ENCODE measurements around the gene HMCES. TPM values are rescaled to one million over a fixed set of nuclear protein-coding genes. Genes with fewer than 3 reads are reported as not detected.
"Not testable (repeated sequence)": the region's sequence is repeated elsewhere in the genome, so short reads cannot be mapped to it uniquely, and the experiment has no call there.

HMCES gene
- total RNA-seq, 1 donor from 2014 or later = 21.6 TPM

DNA sequence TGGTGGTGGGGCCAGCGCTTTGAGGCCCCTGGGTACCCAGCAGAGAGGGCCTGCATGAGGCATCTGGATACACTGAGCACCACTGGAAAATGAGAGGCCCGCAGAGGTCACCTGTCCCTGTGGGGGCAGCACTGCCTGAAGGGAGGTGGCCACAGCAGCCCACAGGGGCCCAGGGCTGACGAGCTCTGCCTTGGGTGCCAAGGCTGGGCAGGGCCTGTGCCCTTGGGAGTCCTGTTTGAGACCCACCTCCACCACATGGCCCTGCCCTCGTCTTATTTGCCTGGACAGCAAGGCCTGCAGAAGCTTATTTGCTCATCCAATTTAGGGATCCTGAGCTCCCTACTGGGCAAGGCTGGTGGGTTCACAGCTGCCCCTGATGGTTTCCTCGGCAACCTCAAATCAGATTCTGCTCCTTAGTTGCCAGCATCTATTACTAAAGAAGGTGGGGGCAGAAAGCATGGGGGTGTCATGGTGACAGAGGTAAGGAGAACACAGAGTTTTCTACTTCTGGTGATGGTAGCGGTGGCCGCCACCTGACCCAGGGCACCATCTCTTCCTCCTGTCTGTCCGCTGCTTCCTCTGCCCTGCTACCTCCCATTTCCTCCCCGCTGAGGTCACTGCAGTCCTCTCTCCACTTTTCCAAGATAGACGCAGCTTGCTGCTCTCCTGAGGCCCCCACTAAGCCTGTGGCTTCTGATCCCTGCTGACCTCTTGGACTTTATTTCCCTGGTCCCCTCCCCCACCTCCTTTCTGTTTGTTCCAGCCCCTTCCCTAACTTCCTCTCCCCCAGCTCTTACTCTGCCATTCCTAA lies 62.9 kb downstream of the HMCES start:
- FAIRE-seq (no peak), DNase-seq (ENCODE audit: low spot score in 2 of 2) (no peak)

DNA sequence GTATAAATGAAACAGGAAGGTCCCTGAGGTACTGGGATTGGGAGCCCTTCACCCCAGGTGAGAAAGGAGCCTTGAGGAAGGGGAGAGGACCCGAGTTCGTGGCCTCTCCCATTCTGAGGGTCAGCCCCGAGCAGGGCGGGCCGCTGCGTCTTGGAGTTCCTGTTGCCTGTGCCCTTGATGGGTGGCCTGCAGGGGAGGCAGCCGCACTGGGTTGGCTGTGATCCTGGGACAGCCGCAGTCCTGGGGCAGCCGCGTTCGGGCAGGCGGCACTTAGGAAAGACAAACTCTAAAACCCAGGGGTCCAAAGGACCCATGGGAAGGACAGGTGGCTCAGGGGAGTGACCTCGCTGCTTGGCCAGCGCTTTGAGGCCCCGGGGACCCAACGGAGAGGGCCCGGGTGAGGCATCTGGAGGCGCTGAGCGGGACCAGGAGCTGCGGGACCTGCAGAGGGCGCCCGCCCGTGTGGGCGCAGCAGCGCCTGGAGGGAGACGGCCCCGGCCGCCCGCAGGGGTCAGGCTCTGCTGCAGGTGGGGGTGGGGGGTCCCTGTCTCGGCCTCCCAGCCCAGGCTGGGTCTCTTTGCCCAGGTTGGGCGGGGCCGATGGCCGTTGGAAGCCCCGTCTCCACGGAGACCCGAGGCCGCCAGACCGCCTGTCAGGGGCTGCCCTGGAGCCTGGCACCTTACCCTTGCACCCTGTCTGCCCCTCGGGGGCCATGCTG lies 65.1 kb downstream of the HMCES start:
- DNase-seq (ENCODE audit: low spot score in 2 of 2) = no peak
- no peak for FAIRE-seq

DNA sequence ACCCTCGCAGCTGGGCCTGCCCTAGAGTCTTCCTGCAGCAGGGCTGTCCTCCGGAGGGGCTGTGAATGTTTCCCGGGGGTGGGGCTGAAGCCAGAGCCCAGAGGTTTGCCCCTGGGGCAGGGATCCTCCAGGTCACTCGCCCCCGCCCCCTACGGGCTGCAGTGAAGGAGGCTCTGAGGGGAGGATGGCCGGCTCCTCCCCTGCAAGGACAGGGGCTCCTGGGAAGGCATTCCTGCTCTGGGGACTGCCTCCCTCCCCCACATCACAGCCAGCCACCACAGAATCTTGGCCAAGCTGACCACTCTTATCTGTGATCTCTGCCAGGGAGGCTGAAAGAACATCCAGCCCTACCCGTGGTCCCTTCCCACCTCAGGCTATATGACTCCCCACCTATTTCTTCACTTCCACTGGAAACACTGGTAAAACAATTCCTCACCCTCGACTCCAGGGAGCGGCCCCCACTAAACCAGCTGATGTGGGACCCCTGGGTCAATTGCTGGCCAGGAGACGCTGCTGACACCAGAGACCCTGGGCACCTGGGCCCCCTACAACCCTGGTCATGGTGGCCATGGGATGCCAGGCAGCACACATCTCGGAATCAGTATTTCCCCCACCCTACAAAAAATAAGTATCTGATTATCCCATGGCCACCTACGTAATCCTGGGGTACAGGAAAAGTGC lies 66.0 kb downstream of the HMCES start:
- no peak for DNase-seq (ENCODE audit: low spot score in 2 of 2)
- FAIRE-seq = no peak

DNA sequence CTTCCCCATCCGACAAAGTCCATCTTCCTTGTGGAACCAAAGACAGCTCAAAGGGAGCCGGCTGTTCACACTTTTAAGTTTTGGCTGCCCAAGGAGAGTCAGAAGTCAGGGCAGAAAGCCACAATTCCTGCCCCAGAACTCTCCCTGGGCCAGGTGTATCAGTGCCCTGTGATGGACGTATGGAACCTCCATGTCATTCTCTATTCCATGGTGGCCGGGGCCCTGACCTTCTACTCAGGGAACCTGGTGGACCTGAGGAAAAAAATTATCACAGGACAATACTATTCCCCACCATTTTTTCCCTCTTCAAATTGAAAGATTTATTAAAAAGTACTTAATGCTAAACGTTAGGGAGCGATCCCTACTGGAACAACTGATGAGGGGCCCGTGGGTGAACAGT lies 66.6 kb downstream of the HMCES start:
- no peak for FAIRE-seq
- DNase-seq (ENCODE audit: low spot score in 2 of 2) = no peak

DNA sequence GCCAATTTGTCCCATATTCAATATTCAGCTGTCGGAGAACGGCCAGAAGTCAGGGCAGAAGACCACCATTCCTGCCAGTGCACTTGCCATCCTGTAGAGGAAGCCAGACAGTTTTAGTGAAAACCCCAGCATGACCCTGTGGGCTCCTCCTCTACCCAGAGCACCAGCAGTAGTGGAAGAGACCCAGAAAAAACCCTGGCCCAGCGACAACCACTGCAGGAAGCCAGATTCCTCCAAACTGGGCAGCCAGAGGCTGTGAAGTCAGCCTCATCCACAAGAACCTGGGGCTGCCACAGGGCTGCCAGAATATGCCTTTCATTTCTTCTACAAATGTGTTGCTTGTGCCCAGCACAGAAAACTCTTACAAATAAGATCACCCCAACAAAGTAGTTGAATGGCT lies 67.3 kb downstream of the HMCES start:
- DNase-seq (ENCODE audit: low spot score in 2 of 2) (no peak), FAIRE-seq (no peak)

DNA sequence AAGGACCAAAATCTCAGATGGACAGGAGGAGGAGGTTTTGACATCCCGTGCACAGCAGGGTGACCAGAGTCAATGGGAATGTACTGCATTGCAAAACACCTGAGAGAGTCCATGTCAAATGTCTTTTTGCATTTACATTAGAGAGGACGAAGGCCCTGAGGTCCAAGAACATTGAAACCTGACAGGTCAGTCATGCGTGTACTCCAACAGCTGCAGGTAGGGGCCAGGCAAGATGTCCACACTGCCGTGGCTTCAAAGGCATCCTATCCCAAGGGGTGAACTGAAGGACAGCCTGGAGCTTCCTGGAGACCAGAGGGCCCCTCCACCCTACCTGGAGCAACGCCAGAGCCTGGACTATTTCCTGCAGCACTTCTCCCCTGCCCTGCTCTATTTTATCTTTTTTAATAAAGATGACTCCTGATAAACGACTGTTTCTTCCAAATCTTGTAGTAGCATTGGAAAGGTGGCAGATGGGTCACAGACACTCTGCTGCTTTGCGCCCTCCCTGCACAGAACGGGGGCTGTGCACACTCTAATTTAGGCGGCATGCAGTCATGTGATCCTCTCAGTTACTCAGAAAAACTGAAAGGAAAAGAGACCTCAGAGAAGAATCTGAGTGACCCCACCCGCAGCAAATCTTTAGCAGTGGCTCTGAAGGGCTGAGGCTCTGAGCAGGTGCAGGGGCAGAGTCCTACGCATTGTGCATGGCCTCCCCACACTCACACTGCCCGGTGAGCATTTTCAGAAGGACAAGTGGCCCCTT lies 68.2 kb downstream of the HMCES start:
- no peak for DNase-seq (ENCODE audit: low spot score in 2 of 2)
- no peak for FAIRE-seq

DNA sequence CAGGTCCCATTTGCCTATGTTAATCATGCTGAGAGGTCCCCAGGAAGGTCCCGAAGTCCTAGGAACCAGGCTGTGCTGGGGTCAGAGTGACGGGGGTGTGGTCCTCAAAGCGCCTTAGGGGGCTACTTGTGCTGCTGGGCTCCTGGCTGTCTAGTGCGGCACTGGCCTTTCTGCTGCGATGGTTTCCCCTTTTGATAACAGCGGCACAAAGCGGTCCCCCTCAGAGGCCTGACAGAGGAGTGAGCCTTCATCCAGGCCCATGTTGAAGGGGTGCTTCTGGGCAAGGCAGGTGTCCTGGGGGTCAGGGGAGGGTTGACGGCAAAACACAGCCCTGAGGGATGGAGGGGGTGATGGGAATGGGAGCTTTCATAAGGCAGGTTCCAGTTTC lies 68.8 kb downstream of the HMCES start:
- no peak for FAIRE-seq

DNA sequence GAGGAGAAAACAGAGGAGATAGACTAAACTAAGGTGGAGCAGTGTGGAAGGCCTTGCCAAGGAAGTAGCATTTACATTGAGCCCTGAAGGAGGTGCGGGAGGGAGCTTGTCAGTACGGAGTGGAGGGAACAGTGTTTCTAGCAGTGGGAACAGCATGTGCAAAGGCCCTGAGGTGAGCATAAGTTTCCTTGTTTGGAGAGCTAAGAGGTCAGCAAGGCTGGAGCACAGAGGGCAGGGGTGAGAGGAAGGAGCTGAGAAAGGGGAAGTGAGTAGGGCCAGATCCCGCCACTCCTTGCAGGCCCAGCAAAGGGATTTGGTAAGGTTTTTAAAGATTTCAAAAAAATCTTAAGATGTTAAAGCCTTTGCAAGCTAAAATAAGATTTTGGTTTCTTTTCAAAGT lies 70.1 kb downstream of the HMCES start:
- FAIRE-seq = no peak
- no peak for DNase-seq (ENCODE audit: low spot score in 2 of 2)

More for the DNA sequence above, 68.8 kb downstream of the HMCES start:
- no peak for DNase-seq (ENCODE audit: low spot score in 2 of 2)

DNA sequence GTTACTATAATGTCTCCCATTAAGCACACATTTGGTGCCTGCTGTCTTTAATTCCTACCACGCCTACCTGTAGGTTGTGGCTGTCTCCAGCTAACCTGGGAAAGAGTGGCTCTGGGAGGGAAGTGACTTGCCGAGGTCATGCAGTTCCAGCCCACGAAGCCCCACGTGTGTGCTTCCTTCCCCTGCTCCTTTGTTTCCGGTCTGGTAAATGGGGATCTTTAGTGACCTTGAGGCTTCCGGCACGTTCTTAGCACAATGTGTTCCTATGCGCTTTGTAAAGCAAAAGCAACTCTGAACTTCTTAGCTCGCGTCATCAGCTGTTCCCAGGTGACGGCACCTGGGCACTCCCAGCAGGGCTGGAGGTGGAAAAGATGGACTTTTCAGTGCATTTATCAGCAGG lies 70.5 kb downstream of the HMCES start:
- DNase-seq (ENCODE audit: low spot score in 2 of 2); FAIRE-seq: not testable (repeated sequence)

DNA sequence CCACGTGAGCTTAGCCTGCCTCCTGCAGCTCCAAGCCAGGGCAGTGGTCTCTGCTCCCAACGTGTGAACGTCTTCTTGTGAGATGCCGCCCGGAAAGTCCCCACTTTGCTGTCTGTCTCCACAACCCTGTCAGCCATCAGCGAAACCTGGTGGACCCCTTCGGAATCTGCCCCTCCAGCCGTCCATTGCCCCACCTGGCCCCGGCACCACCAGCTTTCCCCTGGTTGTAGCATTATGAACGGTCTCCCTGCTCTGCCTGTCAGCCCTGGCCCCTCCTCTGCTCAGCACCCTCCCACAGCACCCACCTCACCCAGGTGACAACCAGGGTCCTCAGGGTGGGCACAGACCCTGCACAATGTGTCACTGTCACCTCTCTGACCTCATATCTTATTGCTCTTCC lies 71.1 kb downstream of the HMCES start:
- DNase-seq (ENCODE audit: low spot score in 2 of 2) (no peak), FAIRE-seq (no peak)

DNA sequence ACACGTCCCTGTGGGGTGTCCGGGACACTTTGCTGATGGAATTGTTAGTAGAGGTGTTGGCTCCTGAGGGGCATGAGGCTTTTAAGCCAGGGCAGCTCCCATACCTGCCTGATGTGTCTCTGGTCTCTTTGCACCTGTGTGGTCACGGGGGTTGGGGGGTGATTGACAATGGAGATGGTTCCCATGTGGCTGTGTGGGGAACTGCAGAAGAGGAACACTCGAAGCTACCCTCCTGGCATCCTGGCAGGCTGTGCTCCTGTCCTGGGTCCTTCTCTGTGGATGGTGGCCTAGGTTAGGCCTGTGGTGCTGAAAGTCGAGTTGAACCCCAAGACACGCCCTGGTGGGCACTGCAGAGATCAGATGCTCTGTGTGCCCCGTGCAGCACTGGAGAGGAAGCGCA lies 73.4 kb downstream of the HMCES start:
- FAIRE-seq = no peak
- no peak for DNase-seq (ENCODE audit: low spot score in 2 of 2)

DNA sequence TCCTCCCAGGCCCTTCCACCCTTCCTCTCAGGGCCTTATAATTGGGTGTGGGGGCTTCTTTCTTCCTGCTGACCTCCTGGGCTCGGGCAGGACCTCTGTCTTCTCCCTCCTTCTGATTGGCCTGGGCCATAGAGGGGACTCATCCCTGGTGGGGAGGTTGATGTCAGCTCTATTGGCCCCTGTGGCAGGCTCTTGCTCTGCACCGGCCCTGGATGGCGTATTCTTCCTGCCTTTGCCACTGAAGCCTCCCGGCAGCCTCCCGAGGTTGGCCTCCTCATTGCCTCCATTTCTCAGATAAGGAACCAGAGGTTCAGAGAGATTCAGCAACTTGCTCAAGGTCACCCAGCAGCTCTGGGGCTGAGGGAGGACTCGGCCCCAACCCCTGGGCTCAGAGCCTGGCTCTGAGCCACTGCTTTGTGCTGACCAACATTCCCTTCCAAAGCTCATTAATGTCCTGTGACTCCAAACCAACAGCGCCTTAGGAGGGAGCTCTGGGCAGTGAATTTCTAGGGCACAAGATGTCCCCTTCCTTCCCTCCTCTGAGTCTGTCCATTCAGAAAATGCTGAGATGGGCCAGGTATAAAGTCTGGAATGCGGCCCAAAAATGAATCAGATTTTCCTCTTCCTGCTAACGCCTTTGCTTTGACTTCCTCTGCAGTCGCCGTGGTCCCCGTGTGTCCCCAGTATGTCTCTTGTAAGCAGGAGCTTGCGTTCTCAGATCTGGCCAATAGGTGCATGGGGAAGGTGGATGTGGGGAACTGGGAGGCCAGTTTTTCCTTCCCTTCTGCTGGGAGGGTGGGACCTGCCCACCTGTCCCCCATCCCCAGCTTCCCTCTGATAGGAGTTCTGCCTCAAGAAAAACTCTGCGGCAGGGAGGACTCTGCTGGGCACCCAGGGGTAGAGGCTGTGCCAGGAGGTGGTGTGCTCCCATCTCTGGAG lies 74.2 kb downstream of the HMCES start:
- FAIRE-seq (no peak), DNase-seq (ENCODE audit: low spot score in 2 of 2) (no peak)

DNA sequence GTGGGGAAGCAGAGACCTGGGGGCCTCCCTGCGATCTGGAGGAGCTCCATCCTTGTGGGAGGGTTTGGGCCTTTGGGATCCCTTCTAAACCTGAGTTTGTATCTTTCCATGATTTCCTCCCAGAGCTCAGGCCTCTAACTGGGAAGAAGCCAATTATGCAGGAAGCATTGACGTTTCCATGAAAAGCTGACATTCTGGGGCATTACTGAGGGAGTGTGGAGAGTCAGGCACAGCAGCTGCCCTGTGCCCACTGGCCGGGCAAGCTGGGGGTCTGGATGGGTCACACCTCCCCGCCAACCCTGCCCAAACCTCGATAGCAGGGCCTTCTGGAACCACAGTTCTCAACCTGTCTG lies 74.9 kb downstream of the HMCES start:
- no peak for DNase-seq (ENCODE audit: low spot score in 2 of 2)
- no peak for FAIRE-seq

Small RNA genes within 50 kb of the gene (small RNA-seq; reads per million reads assigned to genes)
- not detected for gene MIR6826

Other genes starting within 250 kb of the HMCES start
- not detected for gene GP9, start 218.1 kb upstream of the HMCES start, total RNA-seq
- 2.0 TPM for gene RAB43, start 157.1 kb upstream of the HMCES start, total RNA-seq
- gene ISY1, start 117.8 kb upstream of the HMCES start, total RNA-seq = 13.9 TPM
- 169 TPM for gene CNBP, start 95.0 kb upstream of the HMCES start, total RNA-seq
- gene COPG1, start 29.3 kb upstream of the HMCES start, total RNA-seq = 137 TPM
- gene EFCAB12, start 149.8 kb downstream of the HMCES start, total RNA-seq = 0.41 TPM
- gene MBD4, start 161.1 kb downstream of the HMCES start, total RNA-seq = 24.5 TPM
- gene IFT122, start 161.4 kb downstream of the HMCES start, total RNA-seq = 30.2 TPM
- gene RHO, start 249.8 kb downstream of the HMCES start, total RNA-seq = not detected